ENCODE measurements around the gene LASP1. TPM values are rescaled to one million over a fixed set of nuclear protein-coding genes. Genes with fewer than 3 reads are reported as not detected.

Gene LASP1
- total and polyA plus RNA-seq, 9 donors, result 40.9 to 138 (median 95.0) TPM

DNA sequence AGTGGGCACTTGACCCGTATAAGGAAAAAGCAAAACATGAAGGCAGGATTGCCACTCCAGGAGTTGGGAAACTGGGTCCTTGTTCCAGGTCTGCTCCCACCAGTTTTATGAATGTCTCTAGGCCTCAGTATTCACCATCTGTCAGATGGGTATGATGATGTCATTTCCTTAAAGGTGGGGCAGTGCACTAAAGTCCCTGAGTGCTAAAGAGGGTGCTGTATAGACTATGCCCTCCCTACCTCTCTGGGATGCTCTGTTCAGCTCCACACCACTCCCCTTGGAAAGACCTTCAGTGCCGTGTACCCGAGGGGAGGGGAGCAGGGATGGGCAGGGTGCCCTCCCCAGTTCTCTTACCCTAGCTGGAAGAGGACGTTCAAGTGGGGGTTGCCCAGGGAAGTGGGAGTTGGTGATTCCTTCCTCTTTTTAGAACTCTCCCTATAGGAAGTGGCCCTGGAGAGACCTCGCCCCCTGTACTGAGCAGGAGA, 2.2 kb downstream of the LASP1 start:
- DNase-seq, result peak in 1 of 5 donors; percentile 36
- Histone ChIP-seq H3K36me3 (no peaks in the 10 kb centered on the region), H3K27me3 (no peaks in the 10 kb centered on the region), H3K27ac (no peak overlapping the region), H3K4me1 (ENCODE audit: insufficient read depth) (peaks cover 36% of the 10 kb centered on the region), H3K4me3 (peak overlapping the region; percentile 95), H3K9me3 (no peaks in the 10 kb centered on the region)
- TF ChIP-seq, protein P1, sequence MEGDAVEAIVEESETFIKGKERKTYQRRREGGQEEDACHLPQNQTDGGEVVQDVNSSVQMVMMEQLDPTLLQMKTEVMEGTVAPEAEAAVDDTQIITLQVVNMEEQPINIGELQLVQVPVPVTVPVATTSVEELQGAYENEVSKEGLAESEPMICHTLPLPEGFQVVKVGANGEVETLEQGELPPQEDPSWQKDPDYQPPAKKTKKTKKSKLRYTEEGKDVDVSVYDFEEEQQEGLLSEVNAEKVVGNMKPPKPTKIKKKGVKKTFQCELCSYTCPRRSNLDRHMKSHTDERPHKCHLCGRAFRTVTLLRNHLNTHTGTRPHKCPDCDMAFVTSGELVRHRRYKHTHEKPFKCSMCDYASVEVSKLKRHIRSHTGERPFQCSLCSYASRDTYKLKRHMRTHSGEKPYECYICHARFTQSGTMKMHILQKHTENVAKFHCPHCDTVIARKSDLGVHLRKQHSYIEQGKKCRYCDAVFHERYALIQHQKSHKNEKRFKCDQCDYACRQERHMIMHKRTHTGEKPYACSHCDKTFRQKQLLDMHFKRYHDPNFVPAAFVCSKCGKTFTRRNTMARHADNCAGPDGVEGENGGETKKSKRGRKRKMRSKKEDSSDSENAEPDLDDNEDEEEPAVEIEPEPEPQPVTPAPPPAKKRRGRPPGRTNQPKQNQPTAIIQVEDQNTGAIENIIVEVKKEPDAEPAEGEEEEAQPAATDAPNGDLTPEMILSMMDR (IDR thresholded peaks at IDR 0.05), result no peak
- no peak for TF ChIP-seq POLR2A (IDR thresholded peaks at IDR 0.05)
- TF ChIP-seq EP300 (IDR thresholded peaks at IDR 0.05), result no peak
- 24 to 26% (median 24%) methylated on average over 5 of the region's 5 CpGs for WGBS, 3 donors
- intact Hi-C loops (cut with DNase I), result loop anchor here in 1 of 4 donors (10.0 kb wide), 1 partner anchor 283 kb away; the partner anchor contains the start of gene PLXDC1

DNA sequence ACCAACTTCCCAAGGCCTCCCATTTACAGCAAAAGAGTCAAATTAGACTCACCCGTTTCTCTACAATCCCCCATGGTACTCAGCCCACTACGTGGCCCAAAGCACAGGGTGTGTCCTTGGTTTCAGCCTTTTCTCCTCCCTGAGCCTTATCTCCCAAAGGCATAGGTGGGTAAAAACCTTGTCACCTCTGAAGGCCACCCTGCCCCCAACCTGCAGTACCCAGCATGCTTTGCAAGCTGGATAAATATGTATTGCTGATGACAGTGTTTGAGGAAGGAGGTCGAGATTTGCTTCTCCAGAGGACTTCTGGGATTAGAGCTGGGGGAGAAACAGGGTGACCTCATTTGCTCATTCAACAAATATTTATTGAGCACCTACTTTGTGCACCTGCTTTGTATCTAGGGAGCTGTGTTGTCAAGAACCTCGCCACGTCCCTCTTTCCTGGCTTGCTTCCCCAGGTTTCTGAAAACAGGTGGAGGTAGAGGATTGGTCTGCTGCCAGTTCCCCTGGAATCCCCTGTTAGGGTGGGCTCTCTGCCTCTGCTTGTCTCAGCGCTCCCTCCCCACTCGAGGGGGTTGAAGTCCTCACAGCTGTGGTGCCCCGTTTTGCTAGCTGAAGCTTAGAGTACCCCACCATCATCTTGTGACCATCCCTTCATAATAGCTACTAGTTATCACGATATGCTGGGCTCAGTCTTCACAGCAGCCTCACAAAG, 3.0 kb downstream of the LASP1 start:
- intact Hi-C loops (cut with DNase I), result loop anchor here in 1 of 4 donors (10.0 kb wide), 1 partner anchor 282 kb away; the partner anchor contains the start of gene PLXDC1
- Histone ChIP-seq H3K4me3 (no peak overlapping the region), H3K27me3 (no peaks in the 10 kb centered on the region), H3K27ac (no peak overlapping the region), H3K4me1 (ENCODE audit: insufficient read depth) (peaks cover 36% of the 10 kb centered on the region), H3K36me3 (no peaks in the 10 kb centered on the region), H3K9me3 (no peaks in the 10 kb centered on the region)
- DNase-seq, result no peak
- WGBS, 3 donors, result 37 to 58% (median 41%) methylated on average over 9 of the region's 9 CpGs
- TF ChIP-seq, protein P1 (IDR thresholded peaks at IDR 0.05), result no peak
- TF ChIP-seq POLR2A (IDR thresholded peaks at IDR 0.05), result no peak

DNA sequence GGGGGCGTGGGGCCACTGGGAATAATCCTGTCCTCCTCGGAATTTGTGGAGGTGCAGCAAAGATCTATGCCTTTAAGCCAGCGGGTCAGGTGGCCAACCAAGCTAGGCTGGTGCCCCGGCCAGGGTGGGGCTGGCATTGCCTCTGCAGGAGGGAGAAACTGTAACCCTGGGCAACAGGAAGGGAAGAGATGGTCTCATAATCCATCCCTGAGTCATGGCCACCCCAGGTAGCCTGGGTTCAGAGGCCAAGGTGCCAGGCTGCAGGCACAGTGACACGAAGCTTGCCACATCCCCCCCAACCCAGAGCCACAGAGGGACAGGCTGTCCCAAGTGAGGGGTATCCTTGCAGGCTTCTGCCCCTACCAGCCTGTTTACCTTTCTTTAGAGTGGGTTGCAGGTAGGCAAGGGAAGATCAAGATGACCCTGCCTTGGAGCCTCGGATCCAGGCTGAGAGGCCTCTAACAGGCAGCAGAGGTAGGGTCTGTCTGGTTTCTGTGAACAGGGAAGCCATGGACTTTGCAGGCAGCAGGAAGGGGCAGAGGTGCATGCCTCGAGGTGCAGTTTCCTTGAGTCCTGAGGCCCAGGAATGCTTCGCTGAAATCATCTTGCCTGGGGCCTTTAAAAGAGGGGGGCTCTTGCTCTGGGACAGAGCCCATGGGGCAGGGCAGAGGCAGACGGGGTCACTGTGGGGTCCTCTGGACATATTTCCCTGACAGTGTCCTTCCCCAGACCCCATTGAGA, 4.0 kb downstream of the LASP1 start:
- no peak overlapping the region for H3K4me3 ChIP-seq

More for the DNA sequence above, 4.0 kb downstream of the LASP1 start:
- Histone ChIP-seq H3K27ac (no peak overlapping the region), H3K27me3 (no peaks in the 10 kb centered on the region), H3K9me3 (no peaks in the 10 kb centered on the region), H3K36me3 (no peaks in the 10 kb centered on the region), H3K4me1 (ENCODE audit: insufficient read depth) (peaks cover 36% of the 10 kb centered on the region)
- TF ChIP-seq, protein P1 (IDR thresholded peaks at IDR 0.05), result no peak
- TF ChIP-seq POLR2A (IDR thresholded peaks at IDR 0.05), result no peak
- no peak for TF ChIP-seq EP300 (IDR thresholded peaks at IDR 0.05)
- WGBS, 3 donors, result 37 to 43% (median 38%) methylated on average over 9 of the region's 9 CpGs
- intact Hi-C loops (cut with DNase I), result loop anchor here in 1 of 4 donors (10.0 kb wide), 1 partner anchor 281 kb away; the partner anchor contains the start of gene PLXDC1
- DNase-seq, result peak in 1 of 5 donors; percentile 33

Data from ovary (tissue), 9 donors.